ENCODE results near the gene CA5B.

DNA sequence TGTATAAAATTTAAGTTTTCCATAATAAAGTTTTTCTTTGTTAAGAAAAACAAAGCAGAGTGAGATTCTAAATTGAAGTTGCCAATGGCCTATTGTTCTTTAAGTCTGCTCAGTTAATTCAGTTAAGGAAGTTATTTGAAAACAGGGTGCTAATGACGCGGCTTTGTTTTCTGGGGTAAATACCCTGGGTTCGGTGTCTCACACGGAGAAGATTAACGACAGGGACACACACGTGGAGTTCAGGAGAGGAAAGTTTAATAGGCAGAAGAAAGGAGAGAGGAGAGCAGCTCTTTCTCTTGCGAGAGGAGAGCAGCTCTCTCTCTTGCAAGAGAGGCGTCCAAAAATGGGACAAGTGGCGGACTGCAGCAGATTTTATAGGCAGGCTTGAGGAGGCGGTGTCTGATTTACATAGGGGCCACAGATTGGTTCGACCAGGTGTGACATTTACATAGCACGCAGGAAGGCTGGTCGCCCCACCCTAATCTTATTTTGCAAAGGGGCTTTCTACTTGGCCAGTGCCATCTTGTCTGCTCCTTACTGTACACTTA is 9.6 kb downstream of the CA5B start:
- TF ChIP-seq, protein P1, sequence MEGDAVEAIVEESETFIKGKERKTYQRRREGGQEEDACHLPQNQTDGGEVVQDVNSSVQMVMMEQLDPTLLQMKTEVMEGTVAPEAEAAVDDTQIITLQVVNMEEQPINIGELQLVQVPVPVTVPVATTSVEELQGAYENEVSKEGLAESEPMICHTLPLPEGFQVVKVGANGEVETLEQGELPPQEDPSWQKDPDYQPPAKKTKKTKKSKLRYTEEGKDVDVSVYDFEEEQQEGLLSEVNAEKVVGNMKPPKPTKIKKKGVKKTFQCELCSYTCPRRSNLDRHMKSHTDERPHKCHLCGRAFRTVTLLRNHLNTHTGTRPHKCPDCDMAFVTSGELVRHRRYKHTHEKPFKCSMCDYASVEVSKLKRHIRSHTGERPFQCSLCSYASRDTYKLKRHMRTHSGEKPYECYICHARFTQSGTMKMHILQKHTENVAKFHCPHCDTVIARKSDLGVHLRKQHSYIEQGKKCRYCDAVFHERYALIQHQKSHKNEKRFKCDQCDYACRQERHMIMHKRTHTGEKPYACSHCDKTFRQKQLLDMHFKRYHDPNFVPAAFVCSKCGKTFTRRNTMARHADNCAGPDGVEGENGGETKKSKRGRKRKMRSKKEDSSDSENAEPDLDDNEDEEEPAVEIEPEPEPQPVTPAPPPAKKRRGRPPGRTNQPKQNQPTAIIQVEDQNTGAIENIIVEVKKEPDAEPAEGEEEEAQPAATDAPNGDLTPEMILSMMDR (IDR thresholded peaks at IDR 0.05; ENCODE audit: low read depth, low read length, missing input control): no peak
- TF ChIP-seq, protein P2, sequence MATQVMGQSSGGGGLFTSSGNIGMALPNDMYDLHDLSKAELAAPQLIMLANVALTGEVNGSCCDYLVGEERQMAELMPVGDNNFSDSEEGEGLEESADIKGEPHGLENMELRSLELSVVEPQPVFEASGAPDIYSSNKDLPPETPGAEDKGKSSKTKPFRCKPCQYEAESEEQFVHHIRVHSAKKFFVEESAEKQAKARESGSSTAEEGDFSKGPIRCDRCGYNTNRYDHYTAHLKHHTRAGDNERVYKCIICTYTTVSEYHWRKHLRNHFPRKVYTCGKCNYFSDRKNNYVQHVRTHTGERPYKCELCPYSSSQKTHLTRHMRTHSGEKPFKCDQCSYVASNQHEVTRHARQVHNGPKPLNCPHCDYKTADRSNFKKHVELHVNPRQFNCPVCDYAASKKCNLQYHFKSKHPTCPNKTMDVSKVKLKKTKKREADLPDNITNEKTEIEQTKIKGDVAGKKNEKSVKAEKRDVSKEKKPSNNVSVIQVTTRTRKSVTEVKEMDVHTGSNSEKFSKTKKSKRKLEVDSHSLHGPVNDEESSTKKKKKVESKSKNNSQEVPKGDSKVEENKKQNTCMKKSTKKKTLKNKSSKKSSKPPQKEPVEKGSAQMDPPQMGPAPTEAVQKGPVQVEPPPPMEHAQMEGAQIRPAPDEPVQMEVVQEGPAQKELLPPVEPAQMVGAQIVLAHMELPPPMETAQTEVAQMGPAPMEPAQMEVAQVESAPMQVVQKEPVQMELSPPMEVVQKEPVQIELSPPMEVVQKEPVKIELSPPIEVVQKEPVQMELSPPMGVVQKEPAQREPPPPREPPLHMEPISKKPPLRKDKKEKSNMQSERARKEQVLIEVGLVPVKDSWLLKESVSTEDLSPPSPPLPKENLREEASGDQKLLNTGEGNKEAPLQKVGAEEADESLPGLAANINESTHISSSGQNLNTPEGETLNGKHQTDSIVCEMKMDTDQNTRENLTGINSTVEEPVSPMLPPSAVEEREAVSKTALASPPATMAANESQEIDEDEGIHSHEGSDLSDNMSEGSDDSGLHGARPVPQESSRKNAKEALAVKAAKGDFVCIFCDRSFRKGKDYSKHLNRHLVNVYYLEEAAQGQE (IDR thresholded peaks at IDR 0.05): no peak
- TF ChIP-seq RAD21 (IDR thresholded peaks at IDR 0.05): no peak

Data from liver (tissue), 3 donors.